GM13976 (cell line): ENCODE data around the gene NANOS3.

Experiments used
- DNase-seq: peaks from one replicate; pipeline ENCODE4 v3.0.0; 2012; ENCODE audit warnings: low spot score
- in situ Hi-C: fragments of 300-500 bp; cut with MboI; formaldehyde crosslinking; loops from one replicate; pipeline ENCODE4 v1.12.0; 2022; ENCODE audit warnings: low sequenced_read_pairs, mixed read lengths, inconsistent platforms; ENCODE audit not compliant: unreplicated experiment
- TF ChIP-seq, protein P1 (sequence below): IDR thresholded peaks from 2 replicates; pipeline ENCODE4 v1.5.1; 2012; ENCODE audit warnings: borderline replicate concordance, mild to moderate bottlenecking; ENCODE audit not compliant: insufficient read depth; ENCODE audit errors: extremely low read depth, missing control alignments, control extremely low read depth

Gene NANOS3

DNA sequence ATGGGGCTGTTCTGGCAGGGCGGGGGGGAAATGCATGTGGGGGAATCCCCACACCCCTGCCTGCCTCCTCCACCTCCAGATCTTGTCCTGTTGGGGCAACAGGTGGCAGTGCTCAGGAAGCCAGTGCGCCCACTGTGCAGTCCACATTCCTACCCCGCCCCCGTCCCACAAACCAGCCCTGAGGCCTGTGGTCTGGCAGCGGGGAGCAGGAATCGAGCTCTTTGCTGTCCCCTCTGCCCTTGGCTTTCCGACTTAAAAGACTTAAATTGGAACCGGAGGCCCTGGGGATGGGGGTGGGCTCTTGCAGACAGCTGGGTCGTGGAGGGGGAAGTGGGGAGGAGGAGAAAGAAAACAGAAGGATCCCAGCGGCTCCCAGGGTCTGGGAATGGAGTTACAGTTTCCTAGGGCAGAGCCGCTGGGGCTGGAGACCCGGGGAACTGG, 4.3 kb downstream of the NANOS3 start:
- DNase-seq: peak; percentile 37
- TF ChIP-seq, protein P1, sequence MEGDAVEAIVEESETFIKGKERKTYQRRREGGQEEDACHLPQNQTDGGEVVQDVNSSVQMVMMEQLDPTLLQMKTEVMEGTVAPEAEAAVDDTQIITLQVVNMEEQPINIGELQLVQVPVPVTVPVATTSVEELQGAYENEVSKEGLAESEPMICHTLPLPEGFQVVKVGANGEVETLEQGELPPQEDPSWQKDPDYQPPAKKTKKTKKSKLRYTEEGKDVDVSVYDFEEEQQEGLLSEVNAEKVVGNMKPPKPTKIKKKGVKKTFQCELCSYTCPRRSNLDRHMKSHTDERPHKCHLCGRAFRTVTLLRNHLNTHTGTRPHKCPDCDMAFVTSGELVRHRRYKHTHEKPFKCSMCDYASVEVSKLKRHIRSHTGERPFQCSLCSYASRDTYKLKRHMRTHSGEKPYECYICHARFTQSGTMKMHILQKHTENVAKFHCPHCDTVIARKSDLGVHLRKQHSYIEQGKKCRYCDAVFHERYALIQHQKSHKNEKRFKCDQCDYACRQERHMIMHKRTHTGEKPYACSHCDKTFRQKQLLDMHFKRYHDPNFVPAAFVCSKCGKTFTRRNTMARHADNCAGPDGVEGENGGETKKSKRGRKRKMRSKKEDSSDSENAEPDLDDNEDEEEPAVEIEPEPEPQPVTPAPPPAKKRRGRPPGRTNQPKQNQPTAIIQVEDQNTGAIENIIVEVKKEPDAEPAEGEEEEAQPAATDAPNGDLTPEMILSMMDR: no peak
- in situ Hi-C loops: loop anchor here (5.0 kb wide), 1 partner anchor 191 kb away; the partner anchor contains the start of gene MISP3

DNA sequence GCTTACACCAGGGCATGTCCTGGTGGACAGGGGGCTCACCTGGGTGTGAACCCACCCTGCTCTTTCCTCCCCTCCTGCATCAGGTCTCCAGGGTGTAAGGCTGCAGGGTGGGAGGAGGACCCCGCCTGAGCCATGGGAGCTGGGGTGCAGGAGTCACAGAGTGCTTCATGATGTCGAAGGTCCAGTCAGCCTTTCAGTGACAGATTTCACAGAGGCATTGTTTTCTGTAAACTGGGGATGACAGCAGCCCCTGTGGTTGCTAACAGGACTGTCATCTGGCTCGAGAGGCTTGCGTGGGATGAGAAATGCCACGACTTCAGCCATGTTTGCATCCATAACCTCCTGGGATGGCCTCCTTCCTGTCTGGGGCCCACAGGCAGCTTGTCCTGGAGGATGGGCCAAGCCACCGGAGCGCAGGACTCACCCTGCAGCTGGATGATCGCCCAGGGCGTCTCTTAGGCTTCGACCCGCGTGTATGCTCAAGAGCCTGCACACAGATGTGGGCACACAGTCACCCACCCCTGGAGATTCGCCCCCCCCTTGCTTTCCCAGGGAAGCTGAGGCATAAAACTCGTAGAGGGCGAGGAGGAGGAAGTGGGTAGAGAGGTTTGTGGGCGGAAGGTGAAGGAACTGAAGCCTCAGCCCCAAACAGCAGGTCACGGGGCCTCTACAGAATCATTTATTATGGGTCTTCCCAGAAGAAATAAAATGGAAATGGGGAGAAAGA, 4.9 kb downstream of the NANOS3 start:
- in situ Hi-C loops: loop anchor here (5.0 kb wide), 1 partner anchor 190 kb away; the partner anchor contains the start of gene MISP3

DNA sequence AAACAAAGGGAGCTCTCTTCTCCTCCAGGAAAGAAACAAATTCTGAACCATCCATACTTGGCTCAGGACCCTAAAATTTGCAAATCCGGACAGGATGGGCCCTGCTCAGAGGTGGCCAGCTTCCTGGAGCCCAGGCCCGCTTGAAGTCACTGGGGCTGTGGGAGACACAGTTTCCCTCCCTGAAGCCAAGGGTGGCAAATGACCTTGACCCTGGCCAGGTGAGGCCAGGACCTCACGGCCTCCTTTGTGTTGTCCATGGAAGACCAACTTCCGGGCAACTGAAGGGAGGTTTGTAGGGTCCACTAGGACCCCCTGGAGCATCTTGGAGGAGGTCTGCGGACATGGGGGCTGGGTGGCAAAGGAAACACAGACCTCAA, 5.5 kb downstream of the NANOS3 start:
- peak; percentile 32 for DNase-seq
- in situ Hi-C loops: loop anchor here (5.0 kb wide), 1 partner anchor 190 kb away; the partner anchor contains the start of gene MISP3
- TF ChIP-seq, protein P1: no peak

More for the DNA sequence above, 4.9 kb downstream of the NANOS3 start:
- TF ChIP-seq, protein P1: no peak
- DNase-seq: peak; percentile 50

DNA sequence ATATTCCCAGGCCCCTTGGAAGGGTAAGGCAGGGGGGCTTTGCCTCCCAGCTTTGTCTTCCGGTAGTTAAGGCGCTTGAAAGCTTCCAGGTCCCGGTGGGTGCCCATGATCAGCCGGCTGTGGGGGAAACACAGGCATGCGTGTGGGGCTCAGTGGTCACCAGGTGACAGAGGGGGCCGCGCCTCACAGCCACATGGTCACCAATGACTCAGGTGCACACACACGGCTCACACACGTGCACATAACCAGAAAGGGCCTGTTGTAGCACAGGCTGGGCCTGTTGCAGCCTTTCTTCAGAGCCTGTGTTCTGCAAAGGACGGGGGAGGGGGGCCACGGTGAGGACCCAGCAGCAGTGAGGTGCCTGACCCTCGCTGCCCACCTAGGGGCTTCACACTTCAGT, 5.9 kb downstream of the NANOS3 start:
- in situ Hi-C loops: loop anchor here (5.0 kb wide), 1 partner anchor 189 kb away; the partner anchor contains the start of gene MISP3
- peak; percentile 30 for DNase-seq
- TF ChIP-seq, protein P1: no peak

DNA sequence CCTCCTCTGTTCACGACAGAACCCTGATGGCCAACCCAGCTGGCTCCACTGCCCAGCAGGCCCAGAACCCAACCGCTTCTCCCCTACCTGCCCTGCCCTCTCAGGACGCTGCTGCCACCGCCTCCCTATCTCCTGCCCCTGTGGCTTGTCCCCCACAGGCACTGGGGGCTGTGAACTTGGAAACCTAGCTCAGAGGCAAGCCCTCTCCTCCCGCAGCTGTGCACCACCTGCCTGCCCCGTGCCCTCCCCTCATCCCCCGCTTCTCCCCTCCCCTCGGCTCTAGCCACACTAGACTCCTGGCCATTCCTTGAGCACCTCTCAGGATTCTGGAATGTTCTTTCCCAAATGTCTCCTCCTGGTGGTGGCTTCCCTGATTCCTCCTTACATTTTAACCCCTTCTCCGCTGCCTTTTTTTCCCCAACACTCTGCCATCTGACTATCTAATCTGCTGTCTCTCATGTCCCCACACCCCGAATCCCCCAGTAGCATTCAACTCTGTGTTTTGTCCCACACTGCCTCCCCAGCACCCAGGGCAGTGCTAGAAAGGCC, 6.7 kb downstream of the NANOS3 start:
- DNase-seq: peak; percentile 21
- TF ChIP-seq, protein P1: no peak

DNA sequence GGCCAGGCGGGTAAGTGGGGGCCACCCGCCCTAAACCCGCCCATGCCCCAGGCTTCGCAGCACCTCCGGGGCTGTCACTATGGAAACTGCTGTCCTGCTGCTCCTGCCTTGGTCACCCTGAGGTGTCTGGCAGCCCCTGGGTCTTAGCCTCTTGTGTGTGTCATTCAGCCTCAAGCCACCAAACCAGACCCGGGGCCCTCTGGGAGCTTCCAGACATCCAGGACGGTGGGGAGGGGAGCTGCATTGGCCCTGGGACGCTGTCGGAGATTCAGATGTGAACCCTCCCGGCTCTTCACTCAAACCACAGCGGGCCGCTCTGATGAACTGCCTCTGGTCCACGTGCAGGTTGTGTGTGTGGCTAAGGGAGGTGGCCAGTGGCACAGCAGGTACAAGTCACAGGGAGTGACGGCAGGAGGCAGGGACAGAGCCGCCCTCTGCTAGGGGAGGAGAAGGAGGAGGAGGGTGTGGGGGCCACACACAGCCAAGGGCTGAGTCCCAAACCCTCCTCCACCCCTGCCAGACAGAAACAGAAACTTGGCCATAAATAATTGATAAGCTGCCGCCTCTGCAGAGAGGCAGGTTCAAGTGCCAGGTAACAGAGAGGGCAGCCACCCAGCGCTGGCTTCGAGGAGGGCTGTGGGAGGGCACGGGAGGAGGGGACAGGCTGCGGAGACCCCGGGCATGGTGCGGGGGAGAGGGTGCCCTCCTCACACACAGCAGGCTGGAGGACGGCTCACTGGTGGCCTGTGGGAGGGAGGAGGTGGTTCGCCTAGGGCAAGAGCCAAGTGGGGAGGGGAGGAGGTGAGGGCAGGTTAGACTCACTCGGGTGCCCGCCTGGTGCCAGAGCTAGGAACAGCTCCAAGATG, 8.0 kb downstream of the NANOS3 start:
- DNase-seq: peak; percentile 25
- in situ Hi-C loops: loop anchor here (5.0 kb wide), 1 partner anchor 187 kb away; the partner anchor contains the start of gene MISP3
- TF ChIP-seq, protein P1: no peak

More for the DNA sequence above, 6.7 kb downstream of the NANOS3 start:
- in situ Hi-C loops: loop anchor here (5.0 kb wide), 1 partner anchor 189 kb away; the partner anchor contains the start of gene MISP3
